Fibroblast of the aortic adventitia (primary cell): ENCODE data around the gene KCNT1. TPM values are rescaled to one million over a fixed set of nuclear protein-coding genes. Genes with fewer than 3 reads are reported as not detected.

ENCODE experiments used
- DNase-seq: peaks from one replicate; pipeline ENCODE4 v3.0.0-alpha.2; 2010; ENCODE audit warnings: low read depth
- H3K4me3 ChIP-seq: 2 replicates; pipeline ENCODE4 v1.5.1; 2011; ENCODE audit warnings: low read depth, mild to moderate bottlenecking, control low read depth, low read length, moderate library complexity
- total RNA-seq: library from RNA; depleted of rRNA; stranded (reverse); fragments of >200 nt; gene quantifications from 2 replicates; pipeline ENCODE4 v1.2.3, GENCODE V29; 2012; ENCODE audit warnings: low replicate concordance
- TF ChIP-seq, protein P1 (sequence below): IDR thresholded peaks from 2 replicates; pipeline ENCODE4 v1.5.1; 2011; ENCODE audit warnings: mild to moderate bottlenecking, low read length, control low read depth, inconsistent platforms; ENCODE audit not compliant: insufficient read depth

The KCNT1 gene
- total RNA-seq, 1 donor, result not detected

DNA sequence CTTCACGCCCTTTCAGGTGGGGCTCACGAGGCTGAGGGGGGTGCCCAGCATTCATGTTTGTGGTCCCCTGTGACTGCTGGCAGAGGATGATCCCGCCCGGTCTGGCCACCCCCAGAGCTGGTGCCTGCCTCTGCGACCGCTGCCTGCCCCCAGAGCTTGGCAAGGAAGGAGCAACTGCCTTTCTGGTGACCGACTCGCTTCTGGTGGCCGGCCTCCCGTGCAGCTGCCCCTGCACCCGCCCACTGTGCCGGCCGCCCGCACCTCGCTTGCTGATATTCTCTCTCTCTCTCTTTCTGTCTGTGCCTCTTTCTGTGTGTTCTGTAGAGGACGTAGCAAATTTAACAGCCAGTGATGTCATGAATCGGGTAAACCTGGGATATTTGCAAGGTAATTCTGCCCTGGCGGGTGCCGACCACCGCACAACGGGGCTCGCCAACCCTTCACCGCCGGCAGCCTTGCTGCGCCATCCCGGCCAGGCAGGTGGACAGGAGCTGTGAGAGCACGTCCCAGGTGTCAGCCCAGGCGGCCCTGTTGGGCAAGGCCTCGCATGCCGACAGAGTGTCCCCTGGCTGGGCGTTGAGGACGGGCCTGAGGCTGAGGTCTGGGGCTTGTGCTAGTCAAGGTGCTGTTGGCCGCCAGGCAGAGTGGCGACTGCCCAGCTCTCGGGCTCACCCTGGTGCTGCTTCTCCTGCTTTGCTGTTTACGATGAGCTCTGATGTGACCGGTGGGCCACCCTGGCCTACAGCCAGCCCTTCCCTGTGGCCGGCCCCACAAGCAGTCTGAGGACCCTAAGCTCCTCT, 86.0 kb downstream of the KCNT1 start:
- no peak overlapping the region for H3K4me3 ChIP-seq
- TF ChIP-seq, protein P1, sequence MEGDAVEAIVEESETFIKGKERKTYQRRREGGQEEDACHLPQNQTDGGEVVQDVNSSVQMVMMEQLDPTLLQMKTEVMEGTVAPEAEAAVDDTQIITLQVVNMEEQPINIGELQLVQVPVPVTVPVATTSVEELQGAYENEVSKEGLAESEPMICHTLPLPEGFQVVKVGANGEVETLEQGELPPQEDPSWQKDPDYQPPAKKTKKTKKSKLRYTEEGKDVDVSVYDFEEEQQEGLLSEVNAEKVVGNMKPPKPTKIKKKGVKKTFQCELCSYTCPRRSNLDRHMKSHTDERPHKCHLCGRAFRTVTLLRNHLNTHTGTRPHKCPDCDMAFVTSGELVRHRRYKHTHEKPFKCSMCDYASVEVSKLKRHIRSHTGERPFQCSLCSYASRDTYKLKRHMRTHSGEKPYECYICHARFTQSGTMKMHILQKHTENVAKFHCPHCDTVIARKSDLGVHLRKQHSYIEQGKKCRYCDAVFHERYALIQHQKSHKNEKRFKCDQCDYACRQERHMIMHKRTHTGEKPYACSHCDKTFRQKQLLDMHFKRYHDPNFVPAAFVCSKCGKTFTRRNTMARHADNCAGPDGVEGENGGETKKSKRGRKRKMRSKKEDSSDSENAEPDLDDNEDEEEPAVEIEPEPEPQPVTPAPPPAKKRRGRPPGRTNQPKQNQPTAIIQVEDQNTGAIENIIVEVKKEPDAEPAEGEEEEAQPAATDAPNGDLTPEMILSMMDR, result no peak
- no peak for DNase-seq

DNA sequence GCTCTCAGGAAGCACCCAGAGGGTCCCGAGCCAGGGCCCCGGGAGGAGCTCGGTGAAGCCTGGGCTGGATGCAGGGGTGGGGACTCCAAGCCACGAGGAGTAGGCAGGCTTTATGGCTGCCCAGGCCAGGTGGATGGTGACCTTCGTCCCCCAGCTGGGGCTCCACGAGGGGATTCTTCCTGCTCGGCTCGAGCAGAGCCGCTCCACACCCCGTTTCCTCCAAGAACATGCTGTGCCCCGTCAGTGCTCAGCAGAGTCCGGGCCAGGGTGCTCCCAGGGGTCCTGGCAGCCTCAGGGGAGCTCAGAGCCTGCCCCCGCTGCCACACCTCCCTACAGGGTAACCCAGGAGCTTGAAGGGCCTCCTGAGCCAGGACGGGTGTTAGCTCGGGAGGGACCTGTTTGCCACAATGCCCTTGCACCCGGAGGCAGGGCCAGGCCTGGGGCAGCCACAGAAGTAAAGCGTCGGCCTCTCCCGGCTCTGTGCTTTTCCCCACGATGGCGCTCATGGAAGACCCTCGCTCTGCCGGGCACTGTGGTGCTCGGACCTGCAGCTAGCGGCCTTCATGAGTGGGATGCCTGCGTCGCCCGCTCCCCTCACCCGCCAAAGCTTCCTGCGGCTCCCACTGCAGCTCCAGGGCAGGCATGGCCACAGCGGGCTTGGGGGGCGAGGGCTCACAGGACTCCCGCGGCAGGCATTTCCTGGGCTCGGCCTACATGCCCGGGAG, 86.8 kb downstream of the KCNT1 start:
- no peak overlapping the region for H3K4me3 ChIP-seq
- TF ChIP-seq, protein P1, result no peak
- no peak for DNase-seq

DNA sequence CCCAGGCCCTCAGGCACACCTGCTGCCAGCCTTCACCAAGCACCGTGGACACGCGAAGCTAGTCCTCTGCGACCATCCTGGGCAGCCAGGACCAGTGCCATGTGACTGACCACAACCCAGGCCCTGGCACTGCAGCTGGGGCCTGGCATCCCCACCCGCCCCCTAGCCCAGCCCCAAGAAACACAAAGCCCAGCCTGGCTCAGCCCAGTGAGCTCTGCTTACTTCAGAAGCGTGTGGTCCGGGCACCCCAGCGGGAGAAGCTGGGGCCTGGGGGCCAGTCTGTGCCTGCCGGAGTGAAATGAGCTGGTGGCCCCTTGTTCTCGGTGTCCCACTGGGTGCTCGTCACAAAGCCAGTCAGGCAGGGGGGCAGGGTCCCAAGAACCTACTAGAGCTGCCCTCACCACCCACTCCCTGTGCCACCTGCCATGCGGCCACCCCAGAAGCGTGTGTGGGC, 87.9 kb downstream of the KCNT1 start:
- H3K4me3 ChIP-seq, result no peak overlapping the region
- TF ChIP-seq, protein P1, result no peak
- DNase-seq, result no peak

GRCh38 chr9:135790356-135790755, 88.4 kb downstream of the KCNT1 start:
- TF ChIP-seq, protein P1, result no peak
- no peak overlapping the region for H3K4me3 ChIP-seq
- no peak for DNase-seq

DNA sequence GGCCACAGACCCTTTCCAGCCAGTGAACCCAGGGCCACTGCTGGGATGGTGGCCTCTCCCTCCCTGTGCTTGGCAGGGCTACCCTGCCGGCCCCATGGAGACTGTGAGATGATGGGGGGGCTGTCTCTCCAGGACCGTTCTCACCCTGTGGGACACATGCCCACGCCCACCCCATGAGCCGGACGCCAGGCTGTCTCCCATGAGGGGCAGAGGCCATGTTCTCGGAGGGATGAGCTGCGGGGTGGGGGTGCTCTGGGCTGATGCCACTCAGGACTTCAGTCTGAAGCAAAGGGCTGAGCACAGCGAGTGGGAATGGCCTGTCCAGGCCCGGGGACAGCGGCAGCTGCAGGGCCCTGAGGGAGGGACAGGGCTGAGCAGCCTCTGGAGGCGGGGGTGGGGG, 88.9 kb downstream of the KCNT1 start:
- H3K4me3 ChIP-seq, result no peak overlapping the region
- TF ChIP-seq, protein P1, result no peak
- no peak for DNase-seq

DNA sequence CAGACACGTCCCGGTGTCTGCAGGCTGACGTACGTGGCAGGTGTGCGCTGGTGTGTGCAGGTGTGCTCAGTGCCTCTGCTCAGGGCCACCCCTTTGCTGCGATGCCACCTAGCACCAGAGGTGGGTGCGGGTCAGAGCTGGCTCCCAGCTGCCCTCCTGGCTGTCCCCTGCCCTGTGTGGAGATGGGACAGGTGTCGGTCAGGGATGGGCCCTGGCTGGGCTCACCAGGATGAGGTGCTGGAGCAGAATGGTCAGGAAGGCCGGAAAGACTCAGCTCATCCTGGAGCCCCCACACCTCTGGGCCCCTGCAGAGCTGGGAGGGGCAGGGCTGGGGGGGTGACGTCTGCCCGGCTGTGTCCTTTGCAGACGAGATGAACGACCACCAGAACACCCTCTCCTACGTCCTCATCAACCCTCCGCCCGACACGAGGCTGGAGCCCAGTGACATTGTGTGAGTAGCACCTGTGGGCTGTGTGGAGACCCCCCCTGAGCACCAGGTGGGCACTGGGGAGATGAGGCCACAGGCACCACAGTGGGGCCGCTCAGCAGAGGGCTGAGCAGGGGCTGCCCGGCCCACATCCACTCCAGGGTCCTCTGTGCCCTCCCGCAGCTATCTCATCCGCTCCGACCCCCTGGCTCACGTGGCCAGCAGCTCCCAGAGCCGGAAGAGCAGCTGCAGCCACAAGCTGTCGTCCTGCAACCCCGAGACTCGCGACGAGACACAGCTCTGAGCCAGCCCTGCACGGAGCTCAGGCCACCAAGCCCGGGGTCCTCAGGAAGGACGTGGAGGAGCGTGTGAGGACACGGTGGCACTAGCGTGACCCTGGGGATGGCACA, 89.7 kb downstream of the KCNT1 start:
- no peak for DNase-seq
- no peak overlapping the region for H3K4me3 ChIP-seq
- TF ChIP-seq, protein P1, result no peak
